ENCODE data around the gene OCRL. TPM values are rescaled to one million over a fixed set of nuclear protein-coding genes. Genes with fewer than 3 reads are reported as not detected.

The OCRL gene
- polyA plus RNA-seq, 1 donor (not counting 4 experiments of a cell fraction or from before 2014, with no cell fraction given): 27.9 TPM

- H3K27me3 ChIP-seq (ENCODE audit: control insufficient read depth, extremely low read depth, insufficient read depth, low read length): no peaks in the 10 kb centered on the region
- H3K9me3 ChIP-seq (ENCODE audit: control insufficient read depth, low read depth, low read length): no peaks in the 10 kb centered on the region
- no peak overlapping the region for H3K4me2 ChIP-seq (ENCODE audit: control insufficient read depth, extremely low read depth, insufficient read depth, low read depth, low read length)
- H3K79me2 ChIP-seq (ENCODE audit: control insufficient read depth, insufficient read depth, low read length): no peaks in the 10 kb centered on the region
- no peak for TF ChIP-seq EZH2 (IDR thresholded peaks at IDR 0.05; ENCODE audit: low read length)
- dilution Hi-C loops (cut with MboI; ENCODE audit: extremely low pct_ligation_motif_present, low sequenced_read_pairs): no loop called here
- no peaks in the 10 kb centered on the region for H3K9me1 ChIP-seq (ENCODE audit: control insufficient read depth, extremely low read depth, insufficient read depth, low read length)
- no peak for FAIRE-seq
- peaks cover 4% of the 10 kb centered on the region for H3K4me1 ChIP-seq (ENCODE audit: control insufficient read depth, extremely low read depth, insufficient read depth, low read length)
- no peak overlapping the region for H3K27ac ChIP-seq (ENCODE audit: control insufficient read depth, insufficient read depth, low read length)
- no peaks in the 10 kb centered on the region for H3K36me3 ChIP-seq (ENCODE audit: control insufficient read depth in 2 of 2, extremely low read depth in 1 of 2, insufficient read depth in 2 of 2, low read length in 2 of 2)
- H4K20me1 ChIP-seq (ENCODE audit: control insufficient read depth, extremely low read depth, insufficient read depth, low read length): no peaks in the 10 kb centered on the region
- H3K4me3 ChIP-seq (ENCODE audit: control insufficient read depth in 2 of 3, extremely low read depth in 1 of 3, insufficient read depth in 2 of 3, low read depth in 1 of 3, low read length in 3 of 3): no peak overlapping the region
- H3K9ac ChIP-seq (ENCODE audit: control insufficient read depth, extremely low read depth, insufficient read depth, low read length): no peak overlapping the region
- DNase-seq (ENCODE audit: low read depth, low spot score): no peak
- no peak overlapping the region for H2AFZ ChIP-seq (ENCODE audit: control insufficient read depth, low read length)
Measured at GRCh38 chrX:129614481-129615255, 74.6 kb downstream of the OCRL start.

GRCh38 chrX:129617420-129617819 is 77.4 kb downstream of the OCRL start:
- Histone ChIP-seq H3K27ac (ENCODE audit: control insufficient read depth, insufficient read depth, low read length) (no peak overlapping the region), H4K20me1 (ENCODE audit: control insufficient read depth, extremely low read depth, insufficient read depth, low read length) (no peaks in the 10 kb centered on the region), H3K4me2 (ENCODE audit: control insufficient read depth, extremely low read depth, insufficient read depth, low read depth, low read length) (no peak overlapping the region), H3K79me2 (ENCODE audit: control insufficient read depth, insufficient read depth, low read length) (no peaks in the 10 kb centered on the region), H3K4me1 (ENCODE audit: control insufficient read depth, extremely low read depth, insufficient read depth, low read length) (peaks cover 7% of the 10 kb centered on the region), H3K9me3 (ENCODE audit: control insufficient read depth, low read depth, low read length) (no peaks in the 10 kb centered on the region), H3K9me1 (ENCODE audit: control insufficient read depth, extremely low read depth, insufficient read depth, low read length) (no peaks in the 10 kb centered on the region), H2AFZ (ENCODE audit: control insufficient read depth, low read length) (no peak overlapping the region), H3K27me3 (ENCODE audit: control insufficient read depth, extremely low read depth, insufficient read depth, low read length) (no peaks in the 10 kb centered on the region), H3K4me3 (ENCODE audit: control insufficient read depth in 2 of 3, extremely low read depth in 1 of 3, insufficient read depth in 2 of 3, low read depth in 1 of 3, low read length in 3 of 3) (no peak overlapping the region), H3K9ac (ENCODE audit: control insufficient read depth, extremely low read depth, insufficient read depth, low read length) (no peak overlapping the region), H3K36me3 (ENCODE audit: control insufficient read depth in 2 of 2, extremely low read depth in 1 of 2, insufficient read depth in 2 of 2, low read length in 2 of 2) (no peaks in the 10 kb centered on the region)
- dilution Hi-C loops (cut with MboI; ENCODE audit: extremely low pct_ligation_motif_present, low sequenced_read_pairs): no loop called here
- no peak for DNase-seq (ENCODE audit: low read depth, low spot score)
- no peak for FAIRE-seq
- no peak for TF ChIP-seq EZH2 (IDR thresholded peaks at IDR 0.05; ENCODE audit: low read length)
- no peak for TF ChIP-seq CTCF (optimal IDR thresholded peaks at IDR 0.05 in 1 of 3, IDR thresholded peaks at IDR 0.05 in 1 of 3, conservative IDR thresholded peaks at IDR 0.05 in 1 of 3; ENCODE audit: extremely low read depth in 1 of 3, insufficient read depth in 2 of 3, low read length in 3 of 3)

All from keratinocyte (primary cell).